GM21619 (cell line): ENCODE data around the gene TACR2.

ENCODE experiments used
- ATAC-seq: cut with Tn5 transposase; IDR thresholded peaks from one replicate; pipeline ENCODE4 v1.9.1; 2021; ENCODE audit not compliant: unreplicated experiment

Gene TACR2

GRCh38 chr10:69416695-69417094, at the start of gene TACR2:
Gene TACR2 (minus strand): TSS chr10:69416918. CDS start chr10:69416323, 595 bp downstream.
- ATAC-seq: no peak

- ATAC-seq: no peak
Measured at GRCh38 chr10:69466158-69466490, 49.4 kb upstream of the TACR2 start.

- no peak for ATAC-seq
Measured at GRCh38 chr10:69465457-69466157, 48.9 kb upstream of the TACR2 start.

DNA sequence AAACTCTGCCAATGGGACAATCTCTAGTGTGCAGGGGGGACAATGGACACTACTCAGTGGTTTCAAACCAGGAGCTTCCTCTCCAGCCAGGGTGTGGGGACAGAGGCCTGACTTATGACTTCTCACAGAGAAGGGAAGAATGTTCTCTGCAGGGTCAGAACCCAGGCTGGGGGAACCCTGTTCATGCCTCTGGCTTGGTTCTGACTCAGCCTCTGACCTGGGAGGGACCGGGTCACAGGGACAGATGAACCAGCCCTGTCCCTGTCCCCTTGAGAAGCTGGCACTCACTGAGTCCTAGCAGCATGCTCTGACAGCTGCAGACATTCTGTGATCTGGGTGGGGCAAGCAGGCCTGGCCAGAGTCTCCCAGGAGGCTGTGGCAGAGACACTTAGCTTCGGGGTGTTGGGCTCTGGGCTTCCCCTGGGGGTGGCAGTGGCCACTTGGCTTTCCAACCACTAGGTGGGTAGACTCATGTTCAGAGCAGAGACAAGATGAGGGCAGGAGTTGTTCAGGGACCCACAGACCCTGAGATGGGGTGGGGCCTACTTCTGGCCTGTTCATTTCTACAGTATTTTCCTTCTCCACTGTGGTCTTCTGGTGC, 48.2 kb upstream of the TACR2 start:
- ATAC-seq: peak; percentile 58

- no peak for ATAC-seq
Measured at GRCh38 chr10:69464401-69464800, 47.7 kb upstream of the TACR2 start.

- ATAC-seq: no peak
Measured at GRCh38 chr10:69463886-69464285, 47.2 kb upstream of the TACR2 start.

DNA sequence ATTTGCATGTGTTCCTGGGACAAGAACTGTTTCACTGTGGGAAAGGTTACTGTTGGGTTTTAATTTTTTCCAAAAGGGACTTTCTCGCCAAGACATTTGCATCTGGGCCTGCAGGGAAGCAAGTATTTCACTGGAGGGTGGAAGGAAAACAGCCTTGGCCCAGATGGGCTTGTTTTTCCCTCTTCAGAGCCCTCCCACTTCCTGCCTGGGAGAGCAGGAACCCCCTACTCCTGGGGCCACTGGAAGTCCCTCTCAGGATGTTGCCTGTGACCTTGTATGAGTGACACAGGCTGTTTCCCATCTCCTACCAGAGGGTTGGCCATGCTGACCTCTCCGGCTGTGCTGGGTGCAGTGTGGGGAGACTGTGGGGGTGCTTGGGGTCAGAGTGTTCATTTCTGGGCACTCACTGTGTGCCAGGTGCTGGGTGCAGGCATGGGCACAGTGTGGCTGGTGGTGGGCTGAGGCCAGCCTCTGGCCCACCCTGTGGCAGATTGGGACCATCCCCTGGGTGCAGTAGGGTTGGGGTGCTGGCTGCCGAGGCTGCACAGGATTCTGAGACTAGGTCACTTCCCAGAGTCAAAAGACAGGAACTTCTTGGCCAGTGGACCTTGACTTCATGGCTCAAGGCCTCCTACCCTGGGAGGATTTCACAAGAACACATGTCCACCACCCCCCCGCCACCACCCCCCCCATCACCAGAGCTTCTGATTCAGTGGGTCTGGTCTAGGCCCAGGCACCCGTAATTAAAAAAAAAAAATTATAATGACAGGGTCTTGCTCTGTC, 44.7 kb upstream of the TACR2 start:
- no peak for ATAC-seq

DNA sequence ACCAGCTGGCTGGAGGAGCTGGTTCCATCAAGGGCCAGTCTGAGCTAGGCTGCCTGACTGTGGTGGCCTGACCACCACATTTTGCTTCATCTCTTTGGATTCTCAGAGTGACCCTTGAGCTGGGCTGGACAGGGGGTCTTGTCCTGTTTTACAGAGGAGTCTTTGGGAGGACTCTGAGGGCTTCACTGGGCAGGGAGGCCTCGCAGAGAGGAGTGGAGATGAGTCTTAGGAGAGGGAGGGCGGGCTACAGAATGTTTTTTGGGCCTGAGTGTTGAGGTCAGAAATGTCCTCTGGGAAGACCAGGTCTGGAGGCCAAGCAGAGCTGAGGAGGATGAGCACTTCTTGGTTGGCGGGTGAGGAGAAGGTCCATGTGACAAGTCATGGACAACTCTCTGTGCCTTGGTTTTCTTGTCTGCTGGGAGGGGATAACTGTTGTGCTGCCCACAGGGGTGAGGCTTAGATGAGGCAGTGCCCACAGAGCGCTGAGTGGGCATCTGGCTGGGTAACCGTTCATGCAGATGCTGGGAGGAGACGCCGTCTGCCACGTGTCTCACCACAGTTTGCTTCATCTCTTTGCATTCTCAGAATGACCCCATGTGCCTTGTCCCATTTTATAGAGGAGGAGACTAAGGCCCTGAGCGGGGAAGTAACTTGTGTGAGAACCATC, 44.0 kb upstream of the TACR2 start:
- ATAC-seq: no peak

GRCh38 chr10:69459893-69460575, 43.3 kb upstream of the TACR2 start:
- no peak for ATAC-seq

GRCh38 chr10:69459101-69459790, 42.5 kb upstream of the TACR2 start:
- ATAC-seq: no peak

GRCh38 chr10:69458430-69459100, 41.8 kb upstream of the TACR2 start:
- ATAC-seq: no peak

DNA sequence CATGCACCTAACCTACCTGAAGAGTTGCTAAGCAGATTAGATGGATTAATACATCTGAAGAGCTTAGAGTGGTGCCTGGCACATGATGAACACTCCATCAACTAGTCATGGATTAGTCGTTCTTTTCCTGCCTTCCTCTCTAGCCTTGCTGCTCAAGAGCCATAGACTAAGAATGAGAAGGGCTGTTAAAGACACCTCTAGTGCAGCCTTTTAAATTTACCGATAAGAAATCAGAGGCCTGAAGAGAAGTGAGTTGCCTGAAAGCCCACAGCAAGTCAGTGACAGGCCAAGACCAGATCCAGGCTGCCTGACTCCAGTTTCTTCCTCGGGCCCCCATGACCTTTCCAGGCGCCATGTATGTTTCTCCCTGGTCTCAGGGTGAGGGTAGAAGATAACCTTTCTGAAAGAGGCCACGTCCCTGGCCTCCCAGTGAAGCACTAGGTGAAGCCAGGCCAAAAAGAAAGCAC, 41.1 kb upstream of the TACR2 start:
- no peak for ATAC-seq

- no peak for ATAC-seq
Measured at GRCh38 chr10:69456880-69457693, 40.4 kb upstream of the TACR2 start.

DNA sequence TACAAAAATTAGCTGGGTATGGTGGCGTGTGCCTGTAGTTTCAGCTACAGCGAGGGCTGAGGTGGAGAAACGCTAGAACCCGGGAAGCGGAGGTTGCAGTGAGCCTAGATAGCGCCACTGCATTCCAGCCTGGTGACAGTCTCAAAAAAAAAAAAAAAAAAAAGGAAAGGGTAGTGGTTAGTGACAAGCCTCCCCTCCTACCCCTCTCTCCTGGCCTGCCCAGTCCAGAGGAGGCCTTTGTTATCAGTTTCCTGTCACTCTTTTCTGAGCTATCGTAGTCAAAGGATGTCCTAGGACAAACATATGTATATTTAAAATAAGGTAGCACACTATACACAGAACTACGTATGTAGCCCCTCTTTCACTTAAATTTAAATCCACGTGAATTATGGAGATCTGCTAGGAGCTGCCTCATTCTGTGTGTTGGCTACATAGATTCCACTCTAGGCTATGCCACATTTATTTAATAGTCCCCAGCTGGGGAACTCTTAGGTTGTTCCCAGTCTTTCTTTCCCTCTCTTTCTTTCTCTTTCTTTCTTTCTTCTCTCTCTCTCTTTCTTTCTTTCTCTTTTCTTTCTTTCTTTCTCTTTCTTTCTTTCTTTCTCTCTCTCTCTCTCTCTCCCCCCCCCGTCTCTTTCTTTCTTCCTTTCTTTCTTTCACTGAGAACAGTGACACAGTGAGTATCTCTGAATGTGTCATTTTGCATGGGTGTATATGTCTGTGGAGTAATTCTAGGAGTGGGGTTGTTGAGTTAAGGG, 38.5 kb upstream of the TACR2 start:
- no peak for ATAC-seq

GRCh38 chr10:69453795-69454194, 37.1 kb upstream of the TACR2 start:
- ATAC-seq: no peak

GRCh38 chr10:69452676-69453415, 36.1 kb upstream of the TACR2 start:
- no peak for ATAC-seq

DNA sequence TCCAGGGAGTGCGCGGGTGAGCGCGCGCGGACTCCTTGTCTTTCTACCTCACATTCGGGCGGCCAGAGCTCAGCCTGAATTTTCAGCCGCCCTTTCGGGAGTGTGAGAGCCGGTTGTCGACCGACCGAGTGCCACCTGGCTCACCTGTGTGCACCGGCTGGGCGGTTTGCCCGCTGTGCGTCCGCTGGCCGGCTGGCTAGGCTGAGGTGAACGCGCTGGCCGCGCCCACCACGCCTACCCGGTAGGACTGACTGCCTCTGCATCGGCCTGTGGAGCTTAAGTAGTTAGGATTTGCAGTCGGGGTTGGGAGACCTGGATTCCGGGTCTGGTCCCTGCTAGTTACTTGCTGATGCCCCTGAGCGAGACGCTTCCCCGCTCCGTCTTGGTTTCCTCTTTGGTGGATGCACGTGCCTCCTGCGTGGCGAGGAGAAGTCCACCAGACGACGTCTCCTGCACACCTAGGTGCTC, 35.1 kb upstream of the TACR2 start:
- no peak for ATAC-seq
